A673 (cell line): ENCODE measurements around the gene VAMP2. TPM values are rescaled to one million over a fixed set of nuclear protein-coding genes. Genes with fewer than 3 reads are reported as not detected.

ENCODE experiments used
- BruUV-seq: library from RNA; stranded (reverse); fragments of 400-500 nt; replicated peaks from 2 replicates; lab custom pipeline; 2021; lab: Mats Ljungman, UMichigan
- CTCF ChIA-PET: fragments of 300-600 bp; sonication (Branson Sonifier 250); formaldehyde crosslinking; loops from one replicate; lab custom pipeline; 2022; ENCODE audit warnings: antibody characterized with exemption; lab: Charles Lee
- POLR2A ChIA-PET: fragments of 300-600 bp; sonication (Branson Sonifier 250); formaldehyde crosslinking; loops from one replicate; lab custom pipeline; 2022; ENCODE audit warnings: antibody characterized with exemption; ENCODE audit not compliant: low non-redundant PET; lab: Charles Lee
- DNase-seq: peaks from one replicate; pipeline ENCODE4 v3.0.0-alpha.2; 2015; ENCODE audit warnings: low spot score
- H3K27ac ChIP-seq: fragments of 200-600 bp; sonication (generic); 2 replicates; pipeline ENCODE4 v1.5.1; 2016; ENCODE audit warnings: mixed run types, low read depth, mild to moderate bottlenecking, mixed read lengths, antibody characterized with exemption, low read length; ENCODE audit not compliant: poor library complexity, severe bottlenecking
- H3K27me3 ChIP-seq: fragments of 200-600 bp; sonication (generic); replicated peaks from 2 replicates; pipeline ENCODE4 v1.6.1; 2017; ENCODE audit warnings: mixed run types, low read depth, mild to moderate bottlenecking, mixed read lengths, antibody characterized with exemption, low read length; ENCODE audit not compliant: insufficient read depth, poor library complexity
- H3K36me3 ChIP-seq: fragments of 200-600 bp; sonication (generic); 2 replicates; pipeline ENCODE4 v1.6.1; 2016; ENCODE audit warnings: mixed run types, mild to moderate bottlenecking, mixed read lengths, antibody characterized with exemption, low read length; ENCODE audit not compliant: insufficient read depth, poor library complexity, severe bottlenecking
- H3K4me1 ChIP-seq: fragments of 200-600 bp; sonication (generic); 2 replicates; pipeline ENCODE4 v1.6.1; 2017; ENCODE audit warnings: mixed run types, mild to moderate bottlenecking, mixed read lengths, antibody characterized with exemption, low read length; ENCODE audit not compliant: insufficient read depth, poor library complexity, severe bottlenecking
- H3K4me3 ChIP-seq: fragments of 200-600 bp; sonication (generic); 2 replicates; pipeline ENCODE4 v1.5.1; 2016; ENCODE audit warnings: low read depth, mixed run types, mild to moderate bottlenecking, mixed read lengths, low read length; ENCODE audit not compliant: poor library complexity, severe bottlenecking
- H3K9me3 ChIP-seq: fragments of 200-600 bp; sonication (generic); 2 replicates; pipeline ENCODE4 v1.6.1; 2016; ENCODE audit warnings: mixed run types, low read depth, mild to moderate bottlenecking, mixed read lengths, antibody characterized with exemption, low read length; ENCODE audit not compliant: poor library complexity, severe bottlenecking
- CTCF ChIP-seq: fragments of 300-800, 200-600 bp; sonication (generic); conservative IDR thresholded peaks from 2 replicates; pipeline ENCODE4 v1.5.1; 2017; ENCODE audit warnings: low read depth, mild to moderate bottlenecking, antibody characterized with exemption, low read length, moderate library complexity, mixed read lengths
- EZH2 ChIP-seq: fragments of 200-600 bp; sonication (generic); IDR thresholded peaks from 2 replicates; pipeline ENCODE4 v1.6.1; 2017; ENCODE audit warnings: borderline replicate concordance, low read depth, mild to moderate bottlenecking, mixed read lengths, antibody characterized with exemption, low read length; ENCODE audit not compliant: poor library complexity, severe bottlenecking
- intact Hi-C: fragments of 100-400 bp; cut with micrococcal nuclease; formaldehyde crosslinking; loops from one replicate; pipeline ENCODE4 v1.10.0; 2022; ENCODE audit not compliant: unreplicated experiment
- total RNA-seq: library from RNA; stranded (reverse); gene quantifications from 2 replicates; pipeline ENCODE4 v1.2.3, GENCODE V29; 2021

The VAMP2 gene
- total RNA-seq, 1 experiment from 2014 or later: 41.3 TPM

DNA sequence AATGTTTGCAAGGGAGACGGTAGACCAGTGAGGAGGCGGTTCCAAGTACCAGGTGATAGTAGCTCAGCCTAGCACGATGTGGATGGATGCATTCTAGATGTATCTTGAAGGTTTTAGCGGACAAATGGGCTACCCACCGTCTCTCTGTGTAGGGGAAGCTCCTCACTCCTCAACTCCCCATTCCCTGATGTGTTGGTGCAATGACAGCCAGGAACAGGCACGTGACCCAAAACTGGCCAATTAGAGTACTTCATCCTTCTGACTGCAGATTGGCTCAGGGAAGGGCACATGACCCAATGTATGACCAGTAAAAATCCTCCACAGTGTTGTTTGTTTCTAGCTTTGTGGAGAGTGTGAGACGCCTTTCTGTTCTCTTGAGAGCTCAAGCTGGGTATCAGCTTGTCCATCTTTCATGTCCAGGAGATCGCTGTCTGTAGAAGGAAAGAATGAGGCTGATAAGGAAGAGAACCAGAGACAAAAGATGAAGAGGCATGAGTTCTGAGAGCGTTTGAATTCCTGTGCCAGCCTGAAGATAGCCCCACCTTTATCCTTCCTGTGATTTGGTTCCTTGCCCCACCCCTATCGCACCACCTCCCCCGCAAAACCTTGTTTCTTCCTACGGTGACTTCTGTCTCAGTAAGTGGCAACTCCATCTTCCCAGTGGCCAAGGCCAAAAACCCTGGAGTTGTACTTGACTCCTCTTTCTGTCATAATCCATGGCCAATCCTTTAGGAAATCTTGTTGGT, 29.5 kb upstream of the VAMP2 start:
- DNase-seq: peak; percentile 96
- Histone ChIP-seq H3K36me3 (no peaks in the 10 kb centered on the region), H3K4me3 (peak overlapping the region; percentile 34), H3K9me3 (no peaks in the 10 kb centered on the region), H3K4me1 (peaks cover 27% of the 10 kb centered on the region), H3K27ac (peak overlapping the region; percentile 41), H3K27me3 (no peaks in the 10 kb centered on the region)
- BruUV-seq: no TSS peak
- POLR2A ChIA-PET: interaction anchor here (0.6 to 1.2 kb wide), 4 partner anchors 9 to 248 kb away, joined by 3 to 6 read pairs (median 4); partner anchors contain the start of gene AURKB
- no peak for TF ChIP-seq CTCF
- TF ChIP-seq EZH2: no peak
- intact Hi-C loops: no loop called here
- CTCF ChIA-PET: no interaction called here

GRCh38 chr17:8190506-8190905, 27.8 kb upstream of the VAMP2 start:
- no peak overlapping the region for H3K27ac ChIP-seq
- TF ChIP-seq CTCF (no peak), EZH2 (no peak)
- CTCF ChIA-PET: no interaction called here
- H3K9me3 ChIP-seq: no peaks in the 10 kb centered on the region
- no TSS peak for BruUV-seq
- no peaks in the 10 kb centered on the region for H3K36me3 ChIP-seq
- H3K4me1 ChIP-seq: peaks cover 27% of the 10 kb centered on the region
- intact Hi-C loops: no loop called here
- DNase-seq: no peak
- POLR2A ChIA-PET: interaction anchor here (0.7 to 1.1 kb wide), 3 partner anchors 18 to 20 kb away, joined by 4 to 5 read pairs (median 5); partner anchors contain the start of gene AURKB
- H3K27me3 ChIP-seq: no peaks in the 10 kb centered on the region
- H3K4me3 ChIP-seq: peak overlapping the region; percentile 82

DNA sequence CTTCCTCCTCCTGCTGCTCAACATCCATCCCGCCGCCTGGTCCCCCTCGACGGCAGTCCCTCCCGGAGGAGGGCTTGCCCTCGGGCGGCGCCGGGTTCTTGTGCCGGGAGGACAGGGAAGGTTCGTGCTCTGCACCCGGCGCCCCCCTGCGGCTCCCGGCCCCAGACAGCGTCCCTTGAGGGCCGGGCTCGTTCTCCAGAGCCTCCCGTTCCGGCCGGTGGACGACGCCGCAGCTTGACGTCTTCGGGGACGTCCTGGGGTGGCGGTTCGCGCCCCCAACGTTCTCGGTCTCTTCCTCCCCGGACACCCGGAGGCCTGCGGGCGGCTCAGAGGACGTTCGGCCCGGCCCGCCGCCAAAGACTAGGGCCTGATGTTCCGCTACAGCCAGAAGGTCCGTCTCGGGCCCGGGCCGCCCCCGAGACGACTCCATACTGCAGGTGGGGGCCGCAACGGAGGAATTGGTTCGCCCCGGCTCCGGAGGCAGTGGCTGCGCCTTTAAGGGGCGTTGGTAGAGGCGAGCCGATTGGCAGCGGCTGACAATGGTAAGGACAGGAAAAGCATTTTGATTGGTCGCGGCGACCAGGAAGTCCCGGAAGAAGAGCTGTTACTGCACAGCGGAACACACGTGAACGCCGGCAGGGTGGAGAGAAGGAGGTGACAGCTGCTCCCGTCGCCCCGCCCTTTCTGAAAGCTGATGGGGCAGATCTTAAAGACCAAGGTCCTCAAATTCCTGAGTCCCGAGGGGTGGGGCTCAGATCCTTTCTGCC, 27.1 kb upstream of the VAMP2 start, which contains the start of gene BORCS6:
BORCS6 (minus strand) TSS at position 470 of the 767 bp plus-strand sequence; CDS start at position 430, 40 bp downstream.
- Histone ChIP-seq H3K4me1 (peaks cover 27% of the 10 kb centered on the region), H3K27ac (peak within 1 kb of the TSS; percentile 76), H3K27me3 (no peaks in the 10 kb centered on the region), H3K9me3 (no peaks in the 10 kb centered on the region), H3K4me3 (peak within 1 kb of the TSS; percentile 82), H3K36me3 (no peaks in the 10 kb centered on the region)
- POLR2A ChIA-PET: interaction anchor here (0.7 to 1.1 kb wide), 3 partner anchors 17 to 20 kb away, joined by 4 to 5 read pairs (median 5); partner anchors contain the start of gene AURKB
- CTCF ChIA-PET: no interaction called here
- TF ChIP-seq EZH2 (no peak), CTCF (no peak)
- intact Hi-C loops: no loop called here
- peak; percentile 99 for DNase-seq
- BruUV-seq: no TSS peak
